22Rv1 (cell line): ENCODE data around the gene HOXD10.

Experiments used
- ZFX ChIP-seq: fragments of 450-650 bp; IDR thresholded peaks from 2 replicates; pipeline ENCODE4 v1.6.1; 2017; ENCODE audit warnings: antibody characterized with exemption, borderline replicate concordance
- TF ChIP-seq, protein P1 (sequence below): fragments of 450-650 bp; IDR thresholded peaks from 2 replicates; pipeline ENCODE4 v1.5.1; 2017; ENCODE audit warnings: mild to moderate bottlenecking

DNA sequence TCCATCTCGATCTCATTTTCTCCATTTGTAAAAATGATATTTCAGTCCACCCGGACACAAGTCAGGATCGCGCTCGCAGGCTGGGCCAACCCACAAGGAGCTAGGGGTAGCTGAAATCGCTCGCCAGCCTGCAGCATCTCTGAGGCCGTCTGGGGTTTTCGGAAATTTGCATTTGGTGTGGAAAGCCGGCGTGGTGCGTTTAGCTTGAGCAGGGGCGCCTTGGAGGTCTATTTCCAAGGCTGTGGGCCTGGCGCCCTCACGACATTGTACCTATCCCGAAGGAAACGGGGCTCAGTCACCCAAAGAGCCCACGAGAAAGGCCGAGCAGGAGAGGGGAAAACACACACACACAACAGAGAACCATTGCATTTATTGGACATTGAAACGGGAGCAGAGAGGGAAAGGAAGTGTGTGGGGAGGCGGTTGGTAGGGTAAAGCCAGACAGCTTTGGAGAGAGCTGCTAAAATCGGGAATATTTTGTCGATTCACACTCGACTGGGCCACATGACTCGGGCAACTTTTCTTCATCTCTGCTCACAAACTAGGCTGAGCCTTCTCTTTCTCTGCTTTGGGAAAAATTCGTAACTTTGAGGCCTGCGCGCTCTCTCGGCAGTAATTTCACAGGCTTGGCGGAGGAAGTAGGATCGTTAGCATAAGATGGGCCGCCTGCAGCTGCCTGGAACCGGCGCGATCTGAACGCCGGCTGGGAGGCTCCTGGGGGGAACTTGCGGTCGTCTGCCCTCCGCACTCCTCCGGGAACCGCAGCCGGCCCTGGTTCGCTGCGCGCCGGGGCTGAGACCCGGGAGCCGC is 11.8 kb downstream of the HOXD10 start:
- TF ChIP-seq, protein P1, sequence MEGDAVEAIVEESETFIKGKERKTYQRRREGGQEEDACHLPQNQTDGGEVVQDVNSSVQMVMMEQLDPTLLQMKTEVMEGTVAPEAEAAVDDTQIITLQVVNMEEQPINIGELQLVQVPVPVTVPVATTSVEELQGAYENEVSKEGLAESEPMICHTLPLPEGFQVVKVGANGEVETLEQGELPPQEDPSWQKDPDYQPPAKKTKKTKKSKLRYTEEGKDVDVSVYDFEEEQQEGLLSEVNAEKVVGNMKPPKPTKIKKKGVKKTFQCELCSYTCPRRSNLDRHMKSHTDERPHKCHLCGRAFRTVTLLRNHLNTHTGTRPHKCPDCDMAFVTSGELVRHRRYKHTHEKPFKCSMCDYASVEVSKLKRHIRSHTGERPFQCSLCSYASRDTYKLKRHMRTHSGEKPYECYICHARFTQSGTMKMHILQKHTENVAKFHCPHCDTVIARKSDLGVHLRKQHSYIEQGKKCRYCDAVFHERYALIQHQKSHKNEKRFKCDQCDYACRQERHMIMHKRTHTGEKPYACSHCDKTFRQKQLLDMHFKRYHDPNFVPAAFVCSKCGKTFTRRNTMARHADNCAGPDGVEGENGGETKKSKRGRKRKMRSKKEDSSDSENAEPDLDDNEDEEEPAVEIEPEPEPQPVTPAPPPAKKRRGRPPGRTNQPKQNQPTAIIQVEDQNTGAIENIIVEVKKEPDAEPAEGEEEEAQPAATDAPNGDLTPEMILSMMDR = no peak
- TF ChIP-seq ZFX = no peak
